Hindlimb muscle (tissue), 1 donor: ENCODE data around the gene CCDC167. TPM values are rescaled to one million over a fixed set of nuclear protein-coding genes. Genes with fewer than 3 reads are reported as not detected.

ENCODE experiments used
- DNase-seq: peaks from one replicate; pipeline ENCODE4 v3.0.0-alpha.2; 2013
- polyA plus RNA-seq: library from polyadenylated mRNA; unstranded; fragments of 120-200 nt; gene quantifications from one replicate; pipeline ENCODE4 v1.2.1, GENCODE V29; 2013; ENCODE audit not compliant: insufficient read length

CCDC167 gene
- polyA plus RNA-seq, 1 donor = 19.1 TPM

GRCh38 chr6:37487591-37488380 lies 11.9 kb downstream of the CCDC167 start:
- DNase-seq = no peak

DNA sequence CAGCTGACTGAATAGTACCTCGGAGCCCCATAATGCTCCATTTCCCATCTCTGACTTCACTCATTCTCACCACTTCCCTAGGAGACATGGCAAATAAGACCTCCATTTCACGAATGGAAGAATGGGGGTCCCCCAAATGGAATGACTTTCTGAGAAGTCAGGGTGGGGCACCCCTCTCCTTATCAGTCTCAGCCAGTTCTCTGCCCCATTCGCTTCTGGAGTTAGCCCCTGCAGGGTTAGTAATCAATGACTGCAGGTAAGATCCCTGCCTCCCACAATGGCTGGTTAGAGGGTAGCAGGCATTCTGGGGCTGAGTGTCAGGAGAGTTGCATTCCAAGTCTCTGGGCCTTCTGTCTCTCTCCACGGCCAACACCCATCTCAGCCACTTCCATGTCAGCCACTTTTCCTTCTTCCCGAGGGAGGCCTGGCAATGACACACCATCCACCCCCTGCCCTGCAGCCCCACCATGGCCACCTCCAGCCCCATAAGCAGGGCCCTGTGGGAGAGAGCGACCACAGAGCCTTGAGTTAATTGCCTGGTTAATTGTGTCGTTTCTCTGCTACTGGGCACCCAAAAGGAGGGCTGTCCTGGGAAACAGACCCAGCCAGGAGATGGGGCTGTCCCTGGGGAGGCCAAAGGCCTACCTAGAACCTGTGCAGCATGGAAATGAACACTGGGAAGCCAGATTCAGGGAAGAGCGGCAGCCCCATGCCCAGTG lies 13.4 kb downstream of the CCDC167 start:
- no peak for DNase-seq

GRCh38 chr6:37485291-37485702 lies 14.4 kb downstream of the CCDC167 start:
- DNase-seq = no peak

DNA sequence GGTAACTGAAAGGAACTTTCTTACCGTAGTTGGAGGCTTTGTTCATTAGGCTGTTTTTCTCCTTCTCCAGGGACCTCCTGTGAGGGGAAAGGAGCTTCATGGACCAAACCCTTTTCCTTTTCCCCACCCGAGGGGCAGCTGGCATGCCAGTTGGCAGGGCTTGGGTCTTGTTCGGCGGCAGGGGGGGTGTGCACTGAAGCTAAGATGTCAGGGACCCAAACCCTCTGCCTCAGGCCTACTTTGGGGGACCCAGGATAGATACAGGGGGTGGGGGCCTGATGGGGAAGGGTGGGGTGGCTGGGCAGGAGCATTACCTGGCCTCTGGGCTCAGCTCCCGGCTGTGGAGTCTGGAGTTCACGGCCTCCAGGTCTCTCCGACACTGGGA lies 14.9 kb downstream of the CCDC167 start:
- DNase-seq = no peak

DNA sequence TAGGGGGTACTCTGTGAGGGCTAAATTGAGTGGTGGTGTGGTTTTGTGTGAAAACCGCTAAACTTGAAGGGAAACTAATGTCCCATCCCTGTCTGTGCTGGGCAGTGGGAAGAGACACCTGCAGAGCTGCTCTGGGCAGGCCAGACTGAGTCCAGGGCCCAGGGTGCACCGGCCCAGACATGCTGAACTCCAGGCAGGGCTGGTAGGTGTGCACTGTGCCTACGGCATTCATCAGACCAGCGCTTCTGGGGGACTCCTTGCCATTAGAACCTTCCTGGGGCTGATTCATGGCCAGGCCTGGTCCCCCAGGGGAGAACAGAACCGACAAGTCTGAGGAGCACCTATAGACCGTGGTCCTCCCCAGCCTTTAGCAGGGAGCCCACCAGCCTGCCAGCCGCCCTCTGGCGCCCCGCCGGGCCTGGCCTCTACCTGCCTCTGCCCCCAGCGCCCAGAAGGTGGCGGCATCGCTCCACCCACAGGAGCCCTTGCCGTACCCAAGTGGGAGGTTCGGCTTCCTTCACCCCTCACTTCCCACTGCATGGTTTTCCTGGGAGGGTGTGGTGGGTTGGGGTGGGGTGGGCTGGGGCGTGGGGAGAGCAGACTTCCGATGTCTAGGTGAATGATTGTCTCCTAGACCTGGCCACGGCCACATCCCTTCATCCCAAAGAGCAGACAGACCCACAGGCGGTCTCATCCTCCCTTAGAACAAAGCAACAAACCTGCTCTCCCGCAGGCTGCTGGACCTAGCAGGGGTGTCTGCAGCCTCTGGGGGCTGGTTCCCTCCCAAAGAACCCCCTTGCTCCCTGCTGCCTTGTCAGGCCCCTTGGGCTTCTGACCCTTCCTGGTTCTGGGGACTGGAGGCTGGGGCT lies 15.5 kb downstream of the CCDC167 start:
- peak; percentile 47 for DNase-seq

DNA sequence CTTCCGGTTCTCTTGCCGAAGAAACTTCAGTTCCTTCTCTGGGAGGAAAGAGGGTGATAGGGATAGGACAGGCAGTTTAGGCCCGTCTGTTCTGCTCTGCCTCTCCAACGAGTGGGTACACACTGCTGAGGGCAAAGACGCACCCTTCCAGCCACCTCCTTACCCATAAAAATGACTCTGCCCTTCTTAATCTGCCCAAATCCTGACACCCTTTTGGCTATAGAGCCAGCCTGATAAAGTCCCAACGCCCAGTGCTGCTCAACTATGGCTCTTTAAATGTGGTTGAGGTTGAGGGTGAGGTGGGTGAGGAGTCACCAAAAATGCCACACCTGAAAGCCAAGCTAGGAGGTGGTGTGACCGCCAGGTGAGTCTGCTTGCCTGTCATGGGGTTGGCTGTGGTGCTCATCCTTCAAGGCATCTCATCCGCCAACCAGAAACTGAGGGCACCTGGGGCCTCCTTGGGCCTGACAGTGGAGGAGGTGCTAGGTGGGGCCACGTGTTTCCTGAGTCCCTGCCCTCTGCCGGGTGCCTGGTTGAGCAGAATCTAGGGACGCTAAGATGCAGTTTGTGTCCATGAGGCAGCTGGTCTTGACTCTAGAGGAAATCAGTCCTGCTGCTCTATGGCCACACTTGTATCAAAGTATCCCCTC lies 16.3 kb downstream of the CCDC167 start:
- no peak for DNase-seq

- DNase-seq = no peak
Observed at GRCh38 chr6:37482606-37483251, 17.0 kb downstream of the CCDC167 start.

DNA sequence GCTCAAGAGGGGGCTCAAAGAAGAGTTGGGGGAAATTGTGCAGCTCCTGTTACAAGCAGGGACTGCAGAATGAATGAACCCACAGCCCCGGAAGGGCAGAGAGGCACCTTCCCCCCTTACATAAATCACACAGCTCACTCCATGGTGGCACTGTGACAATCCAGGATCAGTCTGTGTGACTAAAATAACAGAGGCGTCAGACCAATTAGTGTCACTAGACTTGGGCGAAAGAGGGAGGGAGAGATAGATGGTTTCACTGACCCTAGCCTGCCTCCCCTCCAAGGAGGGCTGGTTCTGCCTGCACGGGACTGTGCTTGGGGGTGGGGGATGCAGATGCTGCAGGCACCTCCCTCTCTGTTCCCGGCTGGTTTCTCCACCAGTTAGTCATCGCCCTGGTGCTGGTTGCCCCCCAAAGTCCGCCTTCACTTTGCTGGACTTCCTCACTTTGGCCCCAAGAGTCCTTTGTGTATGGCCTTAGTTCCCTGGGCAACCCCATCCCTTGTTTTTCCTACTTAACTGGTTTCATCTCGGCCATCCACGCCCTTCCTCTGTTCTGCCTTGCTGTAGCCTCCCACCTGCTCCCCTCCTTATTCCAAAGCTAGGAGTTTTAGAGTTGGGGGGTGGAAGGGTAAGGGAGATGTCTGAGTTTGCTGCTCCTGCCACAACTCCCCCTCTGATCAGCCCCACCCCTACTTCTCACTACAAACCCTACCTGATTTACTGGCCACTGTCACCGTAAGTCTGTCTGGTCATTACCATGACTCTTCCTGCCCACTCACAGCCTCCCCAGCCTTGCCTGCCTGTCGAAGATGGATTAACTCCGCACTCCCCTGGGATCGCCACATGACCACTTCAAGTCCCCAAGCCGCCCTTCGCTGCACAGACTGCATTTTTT lies 17.7 kb downstream of the CCDC167 start:
- DNase-seq = no peak

- DNase-seq = no peak
Observed at GRCh38 chr6:37480951-37481534, 18.6 kb downstream of the CCDC167 start.

GRCh38 chr6:37480118-37480736 lies 19.5 kb downstream of the CCDC167 start:
- no peak for DNase-seq

GRCh38 chr6:37479266-37479854 lies 20.3 kb downstream of the CCDC167 start:
- DNase-seq = no peak

DNA sequence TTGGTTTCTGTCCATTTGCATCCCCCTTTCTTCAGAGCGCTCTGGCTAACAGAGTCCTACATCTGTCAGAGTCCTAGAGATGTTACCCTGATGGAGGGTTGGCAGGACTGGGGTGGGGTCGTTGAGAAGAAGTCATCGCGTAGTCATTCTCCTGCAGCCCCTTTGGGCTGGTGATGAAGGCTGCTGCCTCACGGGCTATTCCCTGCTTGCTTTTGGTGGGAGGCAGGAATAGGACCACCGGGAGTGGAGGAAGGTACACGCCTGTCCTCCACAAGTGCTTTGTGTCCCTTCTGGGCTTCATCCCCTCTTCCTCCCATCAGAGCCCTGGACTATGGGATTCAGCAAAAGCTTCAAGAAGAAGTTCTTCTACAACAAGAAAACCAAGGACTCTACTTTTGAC lies 20.9 kb downstream of the CCDC167 start:
- DNase-seq = no peak

DNA sequence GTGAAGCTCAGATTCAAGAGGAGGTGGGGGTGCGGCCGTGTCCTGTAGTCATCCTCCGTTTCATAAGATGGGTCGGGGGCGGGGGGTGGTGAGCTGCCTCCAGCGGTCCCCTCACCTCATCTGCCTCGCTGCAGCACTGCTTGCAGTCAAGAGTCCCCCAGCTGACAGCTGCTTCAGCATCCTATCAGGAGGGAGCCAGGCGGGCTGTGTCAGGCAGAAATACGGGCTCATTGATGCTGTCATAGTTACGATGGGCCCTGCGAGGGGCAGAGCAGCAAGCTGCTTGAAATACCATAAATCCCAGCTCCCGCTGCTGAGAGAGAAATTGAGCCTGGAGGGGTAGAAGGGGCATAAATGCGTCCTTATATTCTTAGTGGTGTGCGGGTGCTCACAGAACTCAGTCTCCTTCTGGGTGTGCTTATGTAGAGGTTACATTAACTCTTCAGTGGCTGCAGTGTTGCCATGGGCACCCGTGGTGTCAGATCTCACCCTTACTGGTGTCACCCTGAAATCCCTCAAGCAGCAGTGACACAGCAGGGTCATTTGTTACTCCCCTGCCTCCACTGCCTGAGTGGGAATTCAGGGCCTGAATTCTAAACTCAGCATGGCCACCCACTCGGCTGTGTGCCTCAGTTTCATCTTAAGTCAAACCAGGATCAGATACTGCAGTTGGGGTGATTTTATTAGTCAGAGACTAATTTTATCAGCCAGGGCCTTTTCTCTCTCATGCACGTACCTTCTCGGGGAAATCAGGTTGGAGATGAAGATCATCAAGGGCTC lies 21.8 kb downstream of the CCDC167 start:
- no peak for DNase-seq

DNA sequence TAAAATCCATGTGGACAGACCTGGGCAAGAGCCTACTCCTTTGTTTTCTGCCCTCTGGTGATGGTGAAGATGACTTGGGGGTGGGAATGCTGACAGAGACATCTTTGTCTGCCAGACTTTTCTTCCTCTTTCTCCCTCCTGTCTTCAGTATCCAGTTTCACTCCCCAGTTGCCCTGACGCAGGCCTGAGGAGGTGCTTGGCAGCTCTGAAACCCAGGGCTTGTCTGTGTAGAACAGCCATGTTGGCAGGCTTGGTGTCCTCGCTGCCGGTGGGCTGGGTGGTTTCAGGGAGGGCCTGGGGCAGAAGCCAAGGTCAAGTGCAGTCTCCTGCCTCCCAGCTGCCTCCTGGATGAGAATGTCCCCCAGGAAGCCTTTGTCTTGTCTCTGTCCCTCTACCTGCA lies 22.5 kb downstream of the CCDC167 start:
- DNase-seq = no peak

GRCh38 chr6:37474316-37474715 lies 25.4 kb downstream of the CCDC167 start:
- no peak for DNase-seq

GRCh38 chr6:37473364-37474095 lies 26.2 kb downstream of the CCDC167 start:
- DNase-seq = no peak

DNA sequence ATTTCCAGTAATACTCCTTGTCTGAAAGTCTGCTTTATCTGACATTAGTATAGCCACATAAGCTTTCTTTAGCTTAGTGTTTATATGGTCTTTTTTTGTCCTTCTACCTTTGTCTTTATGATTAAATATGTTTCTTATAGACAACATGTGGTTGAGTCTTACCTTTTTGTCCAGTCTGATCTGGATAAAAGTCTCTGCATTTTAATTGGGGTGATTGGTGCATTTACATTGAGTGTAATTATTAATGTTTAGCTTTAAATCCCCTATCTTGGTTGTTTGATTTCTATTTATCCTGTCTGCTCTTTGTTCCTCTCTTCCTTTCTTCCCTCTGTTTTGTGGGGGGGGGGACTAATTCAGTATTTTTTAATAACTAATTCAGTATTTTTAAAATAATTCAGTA lies 32.0 kb downstream of the CCDC167 start:
- no peak for DNase-seq

DNA sequence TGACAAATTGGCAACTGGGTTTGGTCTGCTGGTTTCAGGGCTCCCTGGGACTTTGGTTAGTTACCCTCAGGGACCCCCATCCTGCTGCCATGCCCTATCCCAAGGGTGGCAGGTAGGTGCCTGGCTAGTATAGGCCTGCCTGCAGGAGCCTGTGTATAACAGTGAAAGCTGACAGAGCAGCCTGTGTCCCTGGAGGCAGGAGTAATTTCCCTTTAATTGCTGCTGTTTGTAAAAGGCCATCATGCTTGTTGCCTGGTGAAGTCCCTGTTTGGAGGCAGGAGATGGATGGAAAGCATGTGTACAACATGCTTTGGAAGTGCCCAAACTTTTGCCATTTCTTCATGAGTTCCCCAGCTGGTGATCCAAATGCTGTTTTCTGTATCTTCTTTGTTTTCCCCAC lies 36.6 kb downstream of the CCDC167 start:
- DNase-seq = no peak
